Measurements from ENCODE around the gene APOBEC3B.
"Not testable (repeated sequence)": the region's sequence is repeated elsewhere in the genome, so short reads cannot be mapped to it uniquely, and the experiment has no call there.

Gene APOBEC3B

GRCh38 chr22:38952281-38952993, 29.7 kb upstream of the APOBEC3B start:
- no peak for DNase-seq

GRCh38 chr22:38953091-38953490, 29.1 kb upstream of the APOBEC3B start:
- no peak for DNase-seq

DNA sequence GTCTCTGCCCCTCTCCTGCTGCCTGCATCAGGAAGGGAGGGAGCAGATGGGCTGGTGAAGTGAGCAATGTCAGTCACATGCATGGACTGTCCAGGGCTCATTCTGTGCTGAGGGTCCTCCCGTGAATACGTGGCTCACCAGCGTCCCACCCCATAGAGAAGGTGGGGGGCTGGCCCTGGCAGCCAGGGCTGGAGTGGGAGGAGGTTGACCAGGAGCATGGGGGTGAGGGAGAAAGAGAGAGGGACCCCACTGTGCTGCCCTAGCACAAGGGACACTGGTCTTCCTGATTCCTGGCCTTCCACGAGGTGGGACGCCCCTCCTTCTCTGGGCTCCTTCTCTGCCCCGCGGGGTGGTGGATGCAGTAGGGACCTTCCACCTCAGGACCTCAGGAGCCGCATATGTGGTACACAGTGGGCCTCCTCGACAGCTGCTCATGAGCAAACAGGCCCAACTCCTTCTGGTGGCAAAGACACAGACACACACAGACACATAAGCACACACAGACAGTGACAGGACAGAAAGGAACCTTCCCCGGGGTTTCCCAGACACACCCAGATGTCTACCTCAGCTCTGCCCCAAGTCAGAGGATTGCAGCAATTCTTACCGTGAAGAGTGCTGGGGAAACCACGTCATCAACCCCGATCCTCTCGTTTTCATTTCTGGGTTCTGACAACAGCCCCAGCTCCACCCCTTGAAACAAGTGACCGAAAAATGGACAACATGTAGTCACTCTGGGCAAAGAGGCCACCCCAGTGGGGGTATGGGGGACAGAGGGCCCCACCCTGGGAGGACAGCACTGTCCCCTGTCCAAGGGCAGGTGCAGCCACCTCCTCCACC, 28.4 kb upstream of the APOBEC3B start:
- DNase-seq = no peak

DNA sequence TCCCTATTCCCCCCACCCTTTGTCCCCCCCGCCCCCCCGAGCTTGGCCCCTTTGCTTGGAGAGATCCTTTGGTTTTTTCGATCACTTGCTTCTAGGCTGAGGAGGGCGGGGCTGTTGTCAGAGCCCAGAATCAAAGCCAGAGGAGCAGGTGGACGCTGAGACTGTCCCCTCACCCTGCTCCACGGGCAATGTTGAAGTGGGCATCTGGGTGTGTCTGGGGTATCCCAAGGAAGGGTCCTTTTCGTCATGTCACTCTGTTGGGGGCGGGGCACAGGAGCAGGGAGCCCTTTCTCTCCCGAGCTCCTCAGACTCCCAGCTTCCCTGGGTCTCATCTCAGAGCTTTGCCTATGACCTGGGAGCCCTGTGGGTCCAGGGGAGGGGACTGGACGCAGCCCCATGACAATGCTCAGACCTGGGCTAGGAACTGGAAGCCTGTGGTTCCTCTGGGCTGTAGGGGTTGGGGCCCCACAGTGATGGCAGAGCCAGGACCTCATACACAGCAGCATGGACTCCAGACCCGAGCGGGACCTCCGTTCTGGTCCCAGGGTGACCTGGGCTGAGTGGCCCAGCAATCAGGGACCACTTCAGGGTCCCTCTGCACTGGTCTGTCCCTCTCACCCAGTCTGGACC, 27.6 kb upstream of the APOBEC3B start:
- DNase-seq = no peak

GRCh38 chr22:38955250-38955905, 26.8 kb upstream of the APOBEC3B start:
- DNase-seq = no peak

- no peak for DNase-seq
Measured at GRCh38 chr22:38955926-38956325, 26.2 kb upstream of the APOBEC3B start.

- no peak for DNase-seq
Measured at GRCh38 chr22:38956551-38956950, 25.6 kb upstream of the APOBEC3B start.

- no peak for DNase-seq
Measured at GRCh38 chr22:38957046-38957770, 24.9 kb upstream of the APOBEC3B start, which contains the start of gene APOBEC3A. TSS of gene APOBEC3A (plus strand) at chr22:38957609. CDS start at chr22:38957692, 83 bp downstream.

GRCh38 chr22:38957808-38958650, 24.1 kb upstream of the APOBEC3B start:
- DNase-seq = no peak

- DNase-seq = not testable (repeated sequence)
Measured at GRCh38 chr22:38958651-38958943, 23.6 kb upstream of the APOBEC3B start.

GRCh38 chr22:38959590-38959989, 22.6 kb upstream of the APOBEC3B start:
- no peak for DNase-seq

- DNase-seq = not testable (repeated sequence)
Measured at GRCh38 chr22:38960673-38961072, 21.5 kb upstream of the APOBEC3B start.

GRCh38 chr22:38963291-38963738, 18.8 kb upstream of the APOBEC3B start:
- DNase-seq = not testable (repeated sequence)

GRCh38 chr22:38963872-38964271, 18.3 kb upstream of the APOBEC3B start:
- no peak for DNase-seq

- no peak for DNase-seq
Measured at GRCh38 chr22:38964306-38964705, 17.8 kb upstream of the APOBEC3B start.

DNA sequence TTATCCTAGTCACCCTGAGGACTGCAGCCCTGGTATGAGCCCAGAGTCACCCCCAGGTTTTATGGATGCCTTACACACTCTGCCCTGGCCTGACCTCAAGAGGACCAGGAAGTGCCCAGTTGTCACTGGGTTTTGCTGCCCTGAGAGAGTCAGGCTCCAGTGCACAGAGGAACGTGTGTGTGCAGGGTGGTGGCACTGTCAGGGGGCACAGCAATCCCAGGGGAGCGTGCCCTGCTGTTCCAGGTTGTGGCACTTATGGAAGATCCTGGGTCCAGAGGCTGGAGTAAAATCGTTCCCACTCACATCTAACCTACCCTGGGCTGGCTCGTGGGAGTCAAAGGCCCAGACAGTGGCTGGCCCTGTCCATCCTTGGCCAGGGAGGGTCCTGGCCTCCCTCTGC, 17.2 kb upstream of the APOBEC3B start:
- DNase-seq = peak; percentile 10

- no peak for DNase-seq
Measured at GRCh38 chr22:38965614-38966379, 16.4 kb upstream of the APOBEC3B start.

- DNase-seq = no peak
Measured at GRCh38 chr22:38966380-38966702, 15.8 kb upstream of the APOBEC3B start.

DNA sequence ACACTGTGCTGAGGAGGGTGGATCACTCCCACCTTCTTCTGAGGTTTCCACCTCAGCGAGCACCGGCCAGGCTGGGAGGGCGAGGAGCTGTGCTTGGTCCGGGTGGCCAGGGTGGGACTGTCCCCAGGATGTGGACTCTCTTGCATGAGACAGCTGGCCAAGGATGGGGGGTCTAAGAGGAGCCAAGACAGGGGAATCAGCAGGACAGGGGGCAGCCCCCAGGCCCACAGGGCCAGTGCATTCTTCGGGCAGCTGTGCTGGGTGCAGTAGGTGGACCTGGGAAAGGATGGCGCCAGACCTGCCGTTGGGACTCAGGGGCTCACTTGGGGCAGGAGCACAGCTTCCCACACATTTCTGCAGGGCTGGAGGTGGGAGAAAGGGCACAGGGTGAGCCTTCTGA, 15.2 kb upstream of the APOBEC3B start:
- DNase-seq = no peak

DNA sequence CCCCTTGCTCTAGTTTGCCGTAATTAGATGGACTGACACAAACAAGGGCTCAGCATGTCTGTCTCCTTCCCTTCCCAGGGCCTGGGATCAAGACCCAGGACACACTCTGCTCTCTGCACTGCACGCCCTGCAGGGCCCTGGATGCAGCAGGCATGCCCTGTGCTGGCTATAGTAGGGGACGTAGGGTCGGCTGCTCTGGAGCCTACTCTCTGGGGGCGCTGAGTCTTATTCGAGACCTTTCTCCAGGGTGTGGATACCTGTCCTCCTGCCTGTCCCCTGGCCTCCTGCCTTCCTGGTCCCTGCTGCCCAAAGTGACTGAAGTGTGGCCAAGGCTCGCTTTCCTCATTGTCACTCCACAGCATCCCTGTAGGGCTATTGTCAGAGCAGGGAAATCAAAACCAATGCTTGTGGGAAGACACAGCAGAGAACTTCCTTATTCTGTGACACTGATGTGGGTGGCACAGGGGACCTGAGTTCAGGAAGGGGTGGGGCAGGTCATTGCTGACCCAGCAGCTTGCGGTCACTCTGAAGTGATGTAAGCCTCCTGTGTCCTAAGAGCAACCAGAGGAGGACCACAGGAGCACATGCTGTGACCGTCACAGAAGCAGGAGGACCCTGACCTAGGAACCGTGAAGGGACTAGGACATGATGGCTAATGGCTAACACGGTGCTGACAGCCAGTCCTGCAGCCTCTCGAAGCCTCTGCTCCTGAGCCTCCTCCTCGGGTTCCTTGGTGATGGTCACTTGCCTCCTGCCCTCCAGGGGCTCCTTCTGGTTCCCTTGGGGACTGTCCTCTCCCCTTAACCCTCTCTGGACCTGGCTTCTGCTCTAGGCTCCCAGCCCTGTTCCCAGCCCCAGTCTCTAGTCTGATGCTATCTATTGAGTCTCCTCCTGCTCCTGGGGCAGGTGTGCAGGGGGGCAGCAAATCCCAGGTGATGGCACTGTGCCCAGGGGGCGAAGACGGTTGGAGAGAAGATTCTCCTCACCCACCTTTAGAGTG, 14.4 kb upstream of the APOBEC3B start:
- no peak for DNase-seq
